ENCODE measurements around the gene ZNF710. TPM values are rescaled to one million over a fixed set of nuclear protein-coding genes. Genes with fewer than 3 reads are reported as not detected.
"Not testable (repeated sequence)": the region's sequence is repeated elsewhere in the genome, so short reads cannot be mapped to it uniquely, and the experiment has no call there.

The ZNF710 gene
- polyA plus RNA-seq, 4 donors, result 15.9 to 21.5 (median 16.9) TPM

DNA sequence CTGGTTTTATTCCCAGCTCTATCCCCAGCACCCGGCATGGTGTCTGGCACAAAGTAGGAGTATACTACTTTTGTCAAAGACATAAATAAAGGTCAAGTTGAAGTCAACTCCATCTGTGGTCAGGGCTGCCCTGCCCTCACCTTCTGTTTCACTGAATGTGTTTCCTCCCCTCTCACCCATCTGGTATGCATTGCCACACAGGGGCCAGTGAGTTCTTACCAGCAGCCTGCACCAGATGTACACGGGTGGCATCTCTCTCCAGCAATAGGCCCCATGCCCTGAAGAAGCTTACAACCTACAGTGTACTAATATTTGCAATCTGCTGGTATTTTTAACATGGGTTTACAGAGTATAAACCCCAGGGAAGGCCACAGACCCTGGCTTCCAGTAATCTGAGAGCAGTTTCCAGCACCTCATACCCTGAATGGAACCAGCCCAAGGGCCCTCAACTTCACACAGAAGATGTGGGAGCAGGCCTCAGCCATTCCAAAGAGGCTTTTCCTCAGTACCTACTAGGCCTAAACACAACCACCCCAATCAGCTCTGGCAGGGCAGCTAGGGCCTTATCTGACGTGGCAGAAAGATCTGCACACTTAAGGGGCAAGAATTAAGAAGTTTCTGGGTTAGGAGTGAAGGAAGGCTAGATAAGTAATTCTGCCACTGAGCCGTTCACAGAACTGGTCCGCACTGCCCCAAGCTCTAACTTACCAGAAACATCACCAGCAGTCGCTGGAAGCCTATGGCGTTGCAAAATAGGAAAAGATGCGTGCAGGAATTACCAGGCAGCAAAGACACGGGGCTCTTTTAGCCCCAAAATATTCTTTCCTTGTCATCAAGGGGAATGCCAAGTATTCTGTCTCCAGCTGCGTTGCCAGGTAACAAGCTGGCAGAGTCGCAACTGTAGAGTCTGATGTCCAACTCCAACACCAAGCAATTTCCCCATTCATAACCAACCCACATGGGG, 99.0 kb downstream of the ZNF710 start:
- DNase-seq (ENCODE audit: low read depth in 4 of 4, low spot score in 3 of 4), result no peak

GRCh38 chr15:90101130-90101968, 100.2 kb downstream of the ZNF710 start:
- DNase-seq (ENCODE audit: low read depth in 4 of 4, low spot score in 3 of 4), result no peak

GRCh38 chr15:90101969-90102890, 101.1 kb downstream of the ZNF710 start, which contains the start of gene IDH2:
IDH2 (minus strand) TSS chr15:90102468; CDS start chr15:90102390, 78 bp downstream.
- DNase-seq (ENCODE audit: low read depth in 4 of 4, low spot score in 3 of 4), result peak in 3 of 4 donors; percentile 66 to 75 (median 72)

DNA sequence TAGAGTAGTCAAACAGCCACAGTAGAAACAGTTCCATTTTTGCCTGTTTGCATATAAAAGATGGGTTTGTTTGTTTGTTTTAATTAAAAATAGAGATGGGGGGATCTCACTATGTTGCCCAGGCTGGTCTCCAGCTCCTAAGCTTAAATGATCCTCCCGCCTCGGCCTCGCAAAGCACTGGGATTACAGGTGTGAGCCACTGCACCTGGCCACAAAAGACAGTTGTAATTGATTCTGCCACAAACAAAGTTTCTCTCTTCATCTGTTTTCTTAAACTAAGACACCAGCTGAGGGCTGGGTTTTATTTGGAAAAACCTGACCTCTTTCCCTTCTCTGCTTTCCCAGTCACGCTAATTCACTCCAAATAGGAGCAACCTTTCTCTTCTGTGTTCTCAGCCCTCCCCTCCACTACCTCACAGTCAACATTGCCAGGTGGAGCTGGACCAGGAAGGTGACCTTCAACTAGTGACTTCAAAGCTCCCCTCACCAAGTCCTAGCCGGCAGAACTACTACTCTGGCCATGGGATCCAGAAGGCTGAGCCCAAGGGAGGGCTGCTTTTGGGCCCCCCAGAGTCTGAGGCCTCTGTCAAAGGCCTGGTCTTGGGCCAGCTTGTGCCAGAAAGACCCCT, 102.7 kb downstream of the ZNF710 start:
- no peak for DNase-seq (ENCODE audit: low read depth in 4 of 4, low spot score in 3 of 4)

GRCh38 chr15:90104551-90104950, 103.4 kb downstream of the ZNF710 start:
- no peak for DNase-seq (ENCODE audit: low read depth in 4 of 4, low spot score in 3 of 4)

GRCh38 chr15:90105521-90105920, 104.4 kb downstream of the ZNF710 start:
- no peak for DNase-seq (ENCODE audit: low read depth in 4 of 4, low spot score in 3 of 4)

GRCh38 chr15:90106522-90107117, 105.5 kb downstream of the ZNF710 start:
- DNase-seq (ENCODE audit: low read depth in 4 of 4, low spot score in 3 of 4), result no peak

DNA sequence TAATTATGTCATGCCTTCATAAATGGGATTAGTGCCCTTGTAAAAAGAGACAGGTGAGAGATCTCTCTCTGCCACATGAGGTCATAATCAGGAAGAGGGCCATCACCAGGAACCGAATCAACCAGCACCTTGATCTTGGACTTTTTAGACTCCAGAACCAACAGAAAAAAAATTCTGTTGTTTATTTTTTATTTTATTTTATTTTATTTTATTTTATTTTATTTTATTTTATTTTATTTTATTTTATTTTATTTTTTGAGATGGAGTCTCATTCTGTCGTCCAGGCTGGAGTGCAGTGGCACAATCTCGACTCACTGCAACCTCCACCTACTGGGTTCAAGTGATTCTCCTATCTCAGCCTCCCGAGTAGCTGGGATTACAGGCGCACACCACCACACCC, 106.9 kb downstream of the ZNF710 start:
- not testable (repeated sequence) for DNase-seq (ENCODE audit: low read depth in 4 of 4, low spot score in 3 of 4)

GRCh38 chr15:90109163-90109751, 108.1 kb downstream of the ZNF710 start:
- not testable (repeated sequence) for DNase-seq (ENCODE audit: low read depth in 4 of 4, low spot score in 3 of 4)

- no peak for DNase-seq (ENCODE audit: low read depth in 4 of 4, low spot score in 3 of 4)
Observed at GRCh38 chr15:90113166-90113565, 112.0 kb downstream of the ZNF710 start.

DNA sequence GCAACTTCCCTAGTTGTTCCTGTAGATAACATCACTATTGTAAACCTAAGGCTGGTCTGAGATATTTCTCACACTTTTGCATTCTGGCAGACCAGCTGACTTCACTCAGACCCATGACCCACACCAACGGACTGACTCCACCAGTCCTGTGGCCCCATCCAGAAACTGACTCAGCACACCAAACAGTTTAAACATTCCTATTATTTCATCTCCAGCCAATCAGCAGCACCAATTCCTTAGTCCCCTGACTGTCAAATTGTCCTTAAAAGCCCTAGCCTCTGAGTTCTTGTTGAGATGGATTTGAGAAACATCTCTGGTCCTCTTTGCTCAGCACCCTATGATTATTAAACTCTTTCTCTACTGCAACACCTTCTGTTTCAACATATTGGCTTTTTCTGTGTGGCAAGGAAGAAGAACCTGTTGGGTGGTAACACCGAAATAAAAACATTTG, 113.4 kb downstream of the ZNF710 start:
- DNase-seq (ENCODE audit: low read depth in 4 of 4, low spot score in 3 of 4), result no peak

DNA sequence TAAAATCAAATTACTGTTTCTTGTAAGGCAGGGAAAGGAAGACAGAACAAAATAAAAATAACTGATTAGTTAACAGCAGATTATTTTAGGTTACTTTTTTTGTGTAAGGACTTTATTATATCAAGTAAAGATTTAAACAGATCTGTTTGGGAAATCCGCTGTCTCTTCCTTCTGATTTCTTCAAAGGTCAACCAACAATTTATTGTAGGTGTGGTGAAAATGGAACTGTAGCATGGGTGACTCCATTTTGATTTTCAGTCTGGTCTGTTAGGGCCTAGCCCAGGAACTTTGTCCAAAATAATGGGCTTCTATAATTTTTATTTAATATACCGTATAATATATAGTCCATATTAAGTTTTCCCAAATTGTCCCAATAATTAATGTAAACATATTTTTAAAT, 114.7 kb downstream of the ZNF710 start:
- no peak for DNase-seq (ENCODE audit: low read depth in 4 of 4, low spot score in 3 of 4)

- DNase-seq (ENCODE audit: low read depth in 4 of 4, low spot score in 3 of 4), result no peak
Observed at GRCh38 chr15:90119367-90119766, 118.2 kb downstream of the ZNF710 start.

DNA sequence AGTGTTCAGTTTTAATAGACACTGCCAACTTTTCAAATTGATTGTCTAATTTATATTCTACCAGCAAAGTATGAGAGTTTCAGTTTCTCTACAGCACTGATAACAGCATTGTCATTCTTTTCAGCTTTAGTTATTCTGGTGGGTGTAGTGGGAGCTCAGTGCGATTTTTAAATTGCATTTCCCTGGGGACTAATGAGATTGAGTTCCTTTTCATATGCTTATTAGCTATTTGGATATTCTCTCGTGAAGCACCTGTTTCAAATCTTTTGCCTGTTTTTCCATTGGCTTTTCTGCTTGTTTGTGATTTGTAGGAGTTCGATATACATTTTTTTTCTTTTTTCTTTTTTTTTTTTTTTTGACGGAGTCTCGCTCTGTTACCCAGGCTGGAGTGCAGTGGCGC, 120.0 kb downstream of the ZNF710 start:
- no peak for DNase-seq (ENCODE audit: low read depth in 4 of 4, low spot score in 3 of 4)

GRCh38 chr15:90124507-90124906, 123.4 kb downstream of the ZNF710 start:
- no peak for DNase-seq (ENCODE audit: low read depth in 4 of 4, low spot score in 3 of 4)

- no peak for DNase-seq (ENCODE audit: low read depth in 4 of 4, low spot score in 3 of 4)
Observed at GRCh38 chr15:90126022-90126421, 124.9 kb downstream of the ZNF710 start.

- DNase-seq (ENCODE audit: low read depth in 4 of 4, low spot score in 3 of 4), result no peak
Observed at GRCh38 chr15:90126596-90127435, 125.7 kb downstream of the ZNF710 start.

- no peak for DNase-seq (ENCODE audit: low read depth in 4 of 4, low spot score in 3 of 4)
Observed at GRCh38 chr15:90130291-90130690, 129.2 kb downstream of the ZNF710 start.

Measured in left renal pelvis (tissue), 4 donors.